HCT116 (cell line): Measurements from ENCODE around the gene AQP12B. TPM values are rescaled to one million over a fixed set of nuclear protein-coding genes. Genes with fewer than 3 reads are reported as not detected.

Source experiments
- ATAC-seq: fragments of 200-7000 bp; cut with Tn5 transposase; 2 replicates; pipeline ENCODE4 v1.9.1; 2020; ENCODE audit warnings: mild to moderate bottlenecking, moderate library complexity
- BruUV-seq: library from RNA; stranded (reverse); fragments of 400-500 nt; replicated peaks from 2 replicates; lab custom pipeline; 2021; lab: Mats Ljungman, UMichigan
- CTCF ChIA-PET: fragments of 300-600 bp; sonication (Branson Sonifier 250); formaldehyde crosslinking; loops from one replicate; lab custom pipeline; 2021; ENCODE audit warnings: antibody characterized with exemption; lab: Charles Lee
- POLR2A ChIA-PET: fragments of 300-600, 350-600 bp; sonication (Branson Sonifier 250); formaldehyde crosslinking; loops from one replicate; lab custom pipeline; 2021; ENCODE audit warnings: antibody characterized with exemption; lab: Charles Lee
- RAD21 ChIA-PET, 2 experiments: fragments of 300-600 bp; sonication (Branson Sonifier 250); formaldehyde crosslinking; loops; one replicate each; lab custom pipeline; 2023; ENCODE audit warnings: low total read pairs in 2 of 2; ENCODE audit not compliant: uncharacterized antibody in 2 of 2, unreplicated experiment in 2 of 2, low non-redundant PET in 1 of 2; lab: Charles Lee
- DNase-seq: peaks from one replicate; pipeline ENCODE4 v3.0.0-alpha.2; 2010; ENCODE audit warnings: low read depth, low spot score
- H2AFZ ChIP-seq: fragments of 200-600 bp; shearing (Covaris generic), sonication (generic); 2 replicates; pipeline ENCODE4 v1.6.1; 2017; ENCODE audit warnings: low read depth, mixed run types, mixed read lengths, antibody characterized with exemption, low read length; ENCODE audit not compliant: poor library complexity, severe bottlenecking
- H3K27ac ChIP-seq: 2 replicates; pipeline ENCODE4 v1.5.1; 2012; ENCODE audit warnings: low read depth, low read length
- H3K27me3 ChIP-seq: fragments of 200-600 bp; sonication (generic); 2 replicates; pipeline ENCODE4 v1.6.1; 2016; ENCODE audit warnings: mixed run types, low read length, mixed read lengths; ENCODE audit not compliant: insufficient read depth
- H3K36me3 ChIP-seq, 2 experiments: fragments of 200-500 bp in 1 of 2; fragments of 200-600 bp in 1 of 2; sonication (Bioruptor generic) in 1 of 2; sonication (generic) in 1 of 2; 2 replicates each; pipeline versions ENCODE4 v1.5.1 to v1.6.1; 2014 to 2016; ENCODE audit warnings: low read length in 2 of 2, inconsistent platforms in 1 of 2, mixed read lengths in 1 of 2, mixed run types in 1 of 2; ENCODE audit not compliant: insufficient read depth in 2 of 2, control insufficient read depth in 1 of 2
- H3K4me1 ChIP-seq, 2 experiments: fragments of 200-600 bp in 1 of 2; sonication (generic) in 1 of 2; 2 replicates each; pipeline versions ENCODE4 v1.5.1 to v1.6.1; 2012 to 2017; ENCODE audit warnings: low read length in 2 of 2, inconsistent platforms in 1 of 2, mild to moderate bottlenecking in 1 of 2, mixed read lengths in 1 of 2, mixed run types in 1 of 2, moderate library complexity in 1 of 2; ENCODE audit not compliant: insufficient read depth in 2 of 2, control insufficient read depth in 1 of 2
- H3K4me2 ChIP-seq: fragments of 200-600 bp; sonication (generic); 2 replicates; pipeline ENCODE4 v1.6.1; 2017; ENCODE audit warnings: mixed run types, low read length, mixed read lengths
- H3K4me3 ChIP-seq, 2 experiments: fragments of 200-600 bp in 1 of 2; sonication (generic) in 1 of 2; replicated peaks in 1 of 2; 2 replicates each; pipeline ENCODE4 v1.5.1; 2011 to 2016; ENCODE audit warnings: low read length in 2 of 2, control low read depth in 1 of 2, low read depth in 1 of 2, mild to moderate bottlenecking in 1 of 2, mixed read lengths in 1 of 2, mixed run types in 1 of 2
- H3K79me2 ChIP-seq: fragments of 200-600 bp; sonication (generic); 2 replicates; pipeline ENCODE4 v1.6.1; 2017; ENCODE audit warnings: mild to moderate bottlenecking, mixed run types, low read length, moderate library complexity, mixed read lengths; ENCODE audit not compliant: insufficient read depth
- H3K9ac ChIP-seq: fragments of 200-600 bp; sonication (generic); 2 replicates; pipeline ENCODE4 v1.6.1; 2016; ENCODE audit warnings: low read length, mixed read lengths
- H3K9me2 ChIP-seq: fragments of 200-600 bp; sonication (generic), shearing (Covaris generic); 2 replicates; pipeline ENCODE4 v1.6.1; 2017; ENCODE audit warnings: mixed run types, mild to moderate bottlenecking, moderate library complexity; ENCODE audit not compliant: insufficient read depth
- H3K9me3 ChIP-seq, 2 experiments: fragments of 200-500 bp in 1 of 2; fragments of 200-600 bp in 1 of 2; sonication (Bioruptor generic) in 1 of 2; sonication (generic) in 1 of 2; 2 replicates each; pipeline ENCODE4 v1.6.1; 2014 to 2017; ENCODE audit warnings: low read length in 2 of 2, mixed read lengths in 2 of 2, inconsistent platforms in 1 of 2, low read depth in 1 of 2, mild to moderate bottlenecking in 1 of 2, mixed run types in 1 of 2, moderate library complexity in 1 of 2; ENCODE audit not compliant: control insufficient read depth in 1 of 2, insufficient read depth in 1 of 2
- H4K20me1 ChIP-seq: fragments of 200-600 bp; sonication (generic), shearing (Covaris generic); 2 replicates; pipeline ENCODE4 v1.6.1; 2017; ENCODE audit warnings: mixed run types, mild to moderate bottlenecking, moderate library complexity; ENCODE audit not compliant: insufficient read depth
- CBX3 ChIP-seq: IDR thresholded peaks from 2 replicates; pipeline ENCODE4 v1.6.1; 2012; ENCODE audit warnings: low read depth
- CTCF ChIP-seq, 3 experiments: fragments of 200-600 bp in 1 of 3; sonication (generic) in 1 of 3; IDR thresholded peaks in 2 of 3; conservative IDR thresholded peaks in 1 of 3; 2 replicates each; pipeline ENCODE4 v1.5.1; 2012 to 2017; ENCODE audit warnings: low read depth in 2 of 3, low read length in 2 of 3, antibody characterized with exemption in 1 of 3, borderline replicate concordance in 1 of 3, control low read depth in 1 of 3, mild to moderate bottlenecking in 1 of 3, mixed read lengths in 1 of 3, mixed run types in 1 of 3, moderate library complexity in 1 of 3; ENCODE audit not compliant: insufficient read depth in 1 of 3
- EGR1 ChIP-seq: IDR thresholded peaks from 2 replicates; pipeline ENCODE4 v1.6.1; 2012; ENCODE audit warnings: low read depth
- ELF1 ChIP-seq: IDR thresholded peaks from 2 replicates; pipeline ENCODE4 v1.6.1; 2012; ENCODE audit warnings: low read depth, borderline replicate concordance
- EZH2 ChIP-seq: fragments of 200-600 bp; sonication (generic); IDR thresholded peaks from 2 replicates; pipeline ENCODE4 v1.6.1; 2017; ENCODE audit warnings: antibody characterized with exemption, mixed run types
- JUND ChIP-seq: IDR thresholded peaks from 2 replicates; pipeline ENCODE4 v1.6.1; 2012
- POLR2AphosphoS5 ChIP-seq: IDR thresholded peaks from 2 replicates; pipeline ENCODE4 v1.6.1; 2011; ENCODE audit warnings: mild to moderate bottlenecking, low read depth, low read length, moderate library complexity
- RAD21 ChIP-seq: IDR thresholded peaks from 2 replicates; pipeline ENCODE4 v1.6.1; 2012; ENCODE audit warnings: low read depth, mild to moderate bottlenecking
- SRF ChIP-seq: IDR thresholded peaks from 2 replicates; pipeline ENCODE4 v1.6.1; 2012; ENCODE audit warnings: low read depth
- ZFX ChIP-seq: fragments of 450-650 bp; IDR thresholded peaks from 2 replicates; pipeline ENCODE4 v1.6.1; 2017
- intact Hi-C: fragments of 100-400 bp; cut with micrococcal nuclease; formaldehyde crosslinking; loops from 2 replicates; pipeline ENCODE4 v1.10.0; 2022
- total RNA-seq: library from RNA; stranded (reverse); gene quantifications from one replicate; pipeline ENCODE4 v1.2.1, GENCODE V29; 2021; ENCODE audit not compliant: unreplicated experiment
- TF ChIP-seq, protein P1 (sequence below): IDR thresholded peaks from 2 replicates; pipeline ENCODE4 v1.6.1; 2012

AQP12B gene
- total RNA-seq, 1 experiment from 2014 or later = not detected

GRCh38 chr2:240642061-240642805, 40.5 kb downstream of the AQP12B start (continued):
- no peak for TF ChIP-seq CTCF (IDR thresholded peaks at IDR 0.05 in 2 of 3, conservative IDR thresholded peaks at IDR 0.05 in 1 of 3; ENCODE audit: borderline replicate concordance in 1 of 3, insufficient read depth in 1 of 3, low read depth in 2 of 3, low read length in 2 of 3)
- TF ChIP-seq, protein P1, sequence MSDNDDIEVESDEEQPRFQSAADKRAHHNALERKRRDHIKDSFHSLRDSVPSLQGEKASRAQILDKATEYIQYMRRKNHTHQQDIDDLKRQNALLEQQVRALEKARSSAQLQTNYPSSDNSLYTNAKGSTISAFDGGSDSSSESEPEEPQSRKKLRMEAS = no peak
- no peak for TF ChIP-seq POLR2AphosphoS5
- TF ChIP-seq SRF = no peak
- no peak for TF ChIP-seq CBX3

DNA sequence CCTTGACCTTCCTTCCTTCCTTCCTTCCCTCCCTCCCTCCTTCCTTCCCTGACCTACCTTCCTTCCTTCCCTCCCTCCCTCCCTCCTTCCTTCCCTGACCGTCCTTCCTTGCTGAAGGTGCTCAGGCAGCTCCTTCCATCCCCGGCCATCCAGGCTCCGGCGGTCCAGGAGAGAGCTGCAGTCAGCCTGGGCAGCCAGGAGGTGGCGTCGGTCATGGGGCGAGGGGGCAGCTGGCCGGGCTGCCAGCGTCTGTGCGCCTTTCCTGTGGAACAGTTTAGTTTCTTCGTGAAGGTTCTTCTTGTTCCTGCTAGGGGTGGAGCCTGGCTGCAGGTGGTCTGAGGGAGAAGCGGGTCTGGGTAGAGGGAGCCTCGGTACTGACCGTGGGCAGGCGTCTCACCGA, 41.7 kb downstream of the AQP12B start:
- no peaks in the 10 kb centered on the region for H3K36me3 ChIP-seq
- no peaks in the 10 kb centered on the region for H3K9me3 ChIP-seq
- no peaks in the 10 kb centered on the region for H4K20me1 ChIP-seq
- peak; percentile 98 for ATAC-seq
- CTCF ChIA-PET = interaction anchor here (0.6 to 1.3 kb wide), 9 partner anchors 8 to 954 kb away, joined by 3 to 9 read pairs (median 4); partner anchors contain the start of gene CAPN10
- RAD21 ChIA-PET = no interaction called here
- no peak overlapping the region for H2AFZ ChIP-seq
- H3K4me2 ChIP-seq = no peak overlapping the region
- POLR2A ChIA-PET = interaction anchor here (0.9 kb wide), 1 partner anchor 55 kb away, joined by 3 read pairs; the partner anchor contains the start of gene CAPN10
- H3K27me3 ChIP-seq = peaks cover 14% of the 10 kb centered on the region; the same call in 1 of the 2 replicates
- no peaks in the 10 kb centered on the region for H3K9me2 ChIP-seq
- intact Hi-C loops = no loop called here
- no TSS peak for BruUV-seq
- no peaks in the 10 kb centered on the region for H3K4me1 ChIP-seq
- H3K9ac ChIP-seq = no peak overlapping the region
- H3K27ac ChIP-seq = no peak overlapping the region
- peak; percentile 29 for DNase-seq
- peak; percentile 62 for TF ChIP-seq RAD21
- TF ChIP-seq ZFX = no peak
- no peak for TF ChIP-seq EZH2
- TF ChIP-seq ELF1 = no peak
- TF ChIP-seq SRF = no peak
- no peak for TF ChIP-seq JUND
- peak; percentile 63 to 87 (median 68); a peak in 5 of 6 replicates for TF ChIP-seq CTCF (IDR thresholded peaks at IDR 0.05 in 2 of 3, conservative IDR thresholded peaks at IDR 0.05 in 1 of 3; ENCODE audit: borderline replicate concordance in 1 of 3, insufficient read depth in 1 of 3, low read depth in 2 of 3, low read length in 2 of 3)
- no peak for TF ChIP-seq EGR1
- H3K4me3 ChIP-seq = no peak overlapping the region
- H3K79me2 ChIP-seq = no peaks in the 10 kb centered on the region
